GM23338 (cell line): Measurements from ENCODE around the gene MAN1C1. TPM values are rescaled to one million over a fixed set of nuclear protein-coding genes. Genes with fewer than 3 reads are reported as not detected.

Experiments
- ATAC-seq: fragments of 200-7000 bp; cut with Tn5 transposase; 3 replicates; pipeline ENCODE4 v1.9.1; 2020
- DNase-seq: peaks from one replicate; pipeline ENCODE4 v3.0.0-alpha.2; 2015; ENCODE audit warnings: low spot score
- H2AFZ ChIP-seq: fragments of 200-600 bp; sonication (generic); 2 replicates; pipeline ENCODE4 v1.8.0; 2016; ENCODE audit warnings: antibody characterized with exemption, mild to moderate bottlenecking, moderate library complexity
- H3F3A ChIP-seq: fragments of 200-600 bp; sonication (generic); replicated peaks from 2 replicates; pipeline ENCODE4 v1.8.0; 2017; ENCODE audit warnings: antibody characterized with exemption, mixed run types, low read depth
- H3K27ac ChIP-seq: fragments of 200-600 bp; sonication (generic); 2 replicates; pipeline ENCODE4 v1.6.1; 2016; ENCODE audit warnings: low read depth
- H3K27me3 ChIP-seq: fragments of 200-600 bp; sonication (generic); 2 replicates; pipeline ENCODE4 v1.8.0; 2016; ENCODE audit warnings: mild to moderate bottlenecking, mixed run types, moderate library complexity; ENCODE audit not compliant: insufficient read depth
- H3K36me3 ChIP-seq: fragments of 200-600 bp; sonication (generic); 2 replicates; pipeline ENCODE4 v1.8.0; 2016; ENCODE audit warnings: mild to moderate bottlenecking; ENCODE audit not compliant: insufficient read depth
- H3K4me1 ChIP-seq: fragments of 200-600 bp; sonication (generic); 2 replicates; pipeline ENCODE4 v1.8.0; 2016; ENCODE audit warnings: mild to moderate bottlenecking, moderate library complexity; ENCODE audit not compliant: insufficient read depth
- H3K4me2 ChIP-seq: fragments of 200-600 bp; sonication (generic); 2 replicates; pipeline ENCODE4 v1.7.1; 2017; ENCODE audit warnings: mixed run types
- H3K4me3 ChIP-seq: fragments of 200-600 bp; sonication (generic); 2 replicates; pipeline ENCODE4 v1.6.1; 2016; ENCODE audit warnings: mixed run types
- H3K79me2 ChIP-seq: fragments of 200-600 bp; sonication (generic); replicated peaks from 2 replicates; pipeline ENCODE4 v1.8.0; 2017; ENCODE audit warnings: mild to moderate bottlenecking; ENCODE audit not compliant: insufficient read depth
- H3K9me2 ChIP-seq: fragments of 200-600 bp; sonication (generic); 2 replicates; pipeline ENCODE4 v1.8.0; 2017; ENCODE audit not compliant: insufficient read depth
- H4K20me1 ChIP-seq: fragments of 200-600 bp; sonication (generic); replicated peaks from 2 replicates; pipeline ENCODE4 v1.8.0; 2017; ENCODE audit warnings: mild to moderate bottlenecking; ENCODE audit not compliant: insufficient read depth
- H3K27ac Mint-ChIP-seq: 2 replicates; pipeline ENCODE4 v1.8.0; 2020; ENCODE audit warnings: inconsistent platforms, mild to moderate bottlenecking, moderate library complexity, mixed read lengths
- H3K27me3 Mint-ChIP-seq: 3 replicates; pipeline ENCODE4 v1.8.0; 2022; ENCODE audit warnings: low read depth, mild to moderate bottlenecking, moderate library complexity, mixed read lengths, inconsistent platforms; ENCODE audit not compliant: insufficient read depth, poor library complexity
- H3K36me3 Mint-ChIP-seq: 3 replicates; pipeline ENCODE4 v1.8.0; 2021; ENCODE audit warnings: low read depth, mild to moderate bottlenecking, inconsistent platforms, moderate library complexity, mixed read lengths
- H3K4me1 Mint-ChIP-seq: 3 replicates; pipeline ENCODE4 v1.8.0; 2020; ENCODE audit warnings: mild to moderate bottlenecking, inconsistent platforms, mixed read lengths
- H3K4me3 Mint-ChIP-seq: 3 replicates; pipeline ENCODE4 v1.8.0; 2021; ENCODE audit warnings: moderate library complexity, mild to moderate bottlenecking, inconsistent platforms, mixed read lengths
- H3K9me3 Mint-ChIP-seq: 3 replicates; pipeline ENCODE4 v1.8.0; 2020; ENCODE audit warnings: moderate library complexity, mild to moderate bottlenecking, inconsistent platforms, mixed read lengths
- CREB1 ChIP-seq: fragments of 250-450 bp; sonication (Bioruptor Pico); IDR thresholded peaks from 2 replicates; pipeline ENCODE4 v1.5.0; 2020; ENCODE audit warnings: low read depth, mild to moderate bottlenecking, moderate library complexity
- ETS1 ChIP-seq: IDR thresholded peaks from 2 replicates; pipeline ENCODE4 v1.6.1; 2016; ENCODE audit warnings: antibody characterized with exemption
- EZH2 ChIP-seq: fragments of 200-600 bp; sonication (generic); IDR thresholded peaks from one replicate; pipeline ENCODE4 v1.8.0; 2017; ENCODE audit warnings: antibody characterized with exemption, mild to moderate bottlenecking, low read depth; ENCODE audit not compliant: unreplicated experiment
- EZH2phosphoT487 ChIP-seq: fragments of 200-600 bp; sonication (generic); IDR thresholded peaks from one replicate; pipeline ENCODE4 v1.8.1; 2018; ENCODE audit warnings: antibody characterized with exemption; ENCODE audit not compliant: unreplicated experiment
- JUNB ChIP-seq: IDR thresholded peaks from one replicate; pipeline ENCODE4 v1.6.1; 2016; ENCODE audit warnings: antibody characterized with exemption; ENCODE audit not compliant: unreplicated experiment
- NANOG ChIP-seq: IDR thresholded peaks from 2 replicates; pipeline ENCODE4 v1.6.1; 2016; ENCODE audit warnings: antibody characterized with exemption, borderline replicate concordance
- POLR2AphosphoS5 ChIP-seq: IDR thresholded peaks from 2 replicates; pipeline ENCODE4 v1.6.1; 2016; ENCODE audit warnings: antibody characterized with exemption, low read depth
- REST ChIP-seq: IDR thresholded peaks from one replicate; pipeline ENCODE4 v1.6.1; 2018; ENCODE audit warnings: antibody characterized with exemption; ENCODE audit not compliant: unreplicated experiment
- STAT1 ChIP-seq: IDR thresholded peaks from one replicate; pipeline ENCODE4 v1.6.1; 2016; ENCODE audit warnings: antibody characterized with exemption; ENCODE audit not compliant: unreplicated experiment
- ZNF114 ChIP-seq: fragments of 250-450 bp; sonication (Bioruptor Pico); IDR thresholded peaks from 2 replicates; pipeline ENCODE4 v1.5.0; 2020; ENCODE audit warnings: mild to moderate bottlenecking, moderate library complexity
- ZNF331 ChIP-seq: fragments of 250-450 bp; sonication (Bioruptor Pico); IDR thresholded peaks from 2 replicates; pipeline ENCODE4 v1.5.0; 2020; ENCODE audit warnings: low read depth, mild to moderate bottlenecking, moderate library complexity
- polyA plus RNA-seq: library from polyadenylated mRNA; unstranded; fragments of >200 nt; fragmentation: Nextera tagmentation; extraction: Ambion mirVana; gene quantifications from 2 replicates; pipeline ENCODE4 v1.2.1, GENCODE V29; 2016
- total RNA-seq: library from RNA; depleted of rRNA; stranded (reverse); fragments of >200 nt; shearing (Covaris generic); gene quantifications from 2 replicates; pipeline ENCODE4 v1.2.3, GENCODE V29; 2014
- TF ChIP-seq, protein P1 (sequence below): fragments of 250-450 bp; sonication (Bioruptor Pico); IDR thresholded peaks from 2 replicates; pipeline ENCODE4 v1.5.0; 2020; ENCODE audit warnings: mild to moderate bottlenecking, moderate library complexity
- TF ChIP-seq, protein P2 (sequence below), 2 experiments: fragments of 200-600 bp in 1 of 2; sonication (generic) in 1 of 2; conservative IDR thresholded peaks; 2 replicates each; pipeline versions ENCODE4 v1.5.1 to v1.6.1; 2016 to 2017; ENCODE audit warnings: antibody characterized with exemption in 2 of 2, low read depth in 2 of 2, mild to moderate bottlenecking in 2 of 2, moderate library complexity in 1 of 2

Gene MAN1C1
- total and polyA plus RNA-seq, 2 experiments from 2014 or later, result 5.4 to 13.6 TPM

GRCh38 chr1:25814549-25815087, 198.0 kb downstream of the MAN1C1 start:
- no peak overlapping the region for H3K27ac ChIP-seq
- no peaks in the 10 kb centered on the region for H3K27me3 ChIP-seq
- Mint-ChIP-seq H3K4me1 (peaks cover 19% of the 10 kb centered on the region), H3K9me3 (no peaks in the 10 kb centered on the region), H3K27ac (no peak overlapping the region), H3K27me3 (peaks cover 24% of the 10 kb centered on the region), H3K4me3 (no peak overlapping the region), H3K36me3 (peaks cover 11% of the 10 kb centered on the region; the same call in 2 of the 3 replicates)
- DNase-seq (no peak), ATAC-seq (no peak)
- no peak overlapping the region for H2AFZ ChIP-seq
- H3K4me3 ChIP-seq, result no peak overlapping the region
- H3K4me1 ChIP-seq, result peaks cover 17% of the 10 kb centered on the region
- H4K20me1 ChIP-seq, result no peaks in the 10 kb centered on the region
- H3K36me3 ChIP-seq, result no peaks in the 10 kb centered on the region
- no peaks in the 10 kb centered on the region for H3K9me2 ChIP-seq
- no peaks in the 10 kb centered on the region for H3K79me2 ChIP-seq
- no peak overlapping the region for H3K4me2 ChIP-seq
- H3F3A ChIP-seq, result peaks cover 2% of the 10 kb centered on the region; the same call in 1 of the 2 replicates
- TF ChIP-seq, protein P1, sequence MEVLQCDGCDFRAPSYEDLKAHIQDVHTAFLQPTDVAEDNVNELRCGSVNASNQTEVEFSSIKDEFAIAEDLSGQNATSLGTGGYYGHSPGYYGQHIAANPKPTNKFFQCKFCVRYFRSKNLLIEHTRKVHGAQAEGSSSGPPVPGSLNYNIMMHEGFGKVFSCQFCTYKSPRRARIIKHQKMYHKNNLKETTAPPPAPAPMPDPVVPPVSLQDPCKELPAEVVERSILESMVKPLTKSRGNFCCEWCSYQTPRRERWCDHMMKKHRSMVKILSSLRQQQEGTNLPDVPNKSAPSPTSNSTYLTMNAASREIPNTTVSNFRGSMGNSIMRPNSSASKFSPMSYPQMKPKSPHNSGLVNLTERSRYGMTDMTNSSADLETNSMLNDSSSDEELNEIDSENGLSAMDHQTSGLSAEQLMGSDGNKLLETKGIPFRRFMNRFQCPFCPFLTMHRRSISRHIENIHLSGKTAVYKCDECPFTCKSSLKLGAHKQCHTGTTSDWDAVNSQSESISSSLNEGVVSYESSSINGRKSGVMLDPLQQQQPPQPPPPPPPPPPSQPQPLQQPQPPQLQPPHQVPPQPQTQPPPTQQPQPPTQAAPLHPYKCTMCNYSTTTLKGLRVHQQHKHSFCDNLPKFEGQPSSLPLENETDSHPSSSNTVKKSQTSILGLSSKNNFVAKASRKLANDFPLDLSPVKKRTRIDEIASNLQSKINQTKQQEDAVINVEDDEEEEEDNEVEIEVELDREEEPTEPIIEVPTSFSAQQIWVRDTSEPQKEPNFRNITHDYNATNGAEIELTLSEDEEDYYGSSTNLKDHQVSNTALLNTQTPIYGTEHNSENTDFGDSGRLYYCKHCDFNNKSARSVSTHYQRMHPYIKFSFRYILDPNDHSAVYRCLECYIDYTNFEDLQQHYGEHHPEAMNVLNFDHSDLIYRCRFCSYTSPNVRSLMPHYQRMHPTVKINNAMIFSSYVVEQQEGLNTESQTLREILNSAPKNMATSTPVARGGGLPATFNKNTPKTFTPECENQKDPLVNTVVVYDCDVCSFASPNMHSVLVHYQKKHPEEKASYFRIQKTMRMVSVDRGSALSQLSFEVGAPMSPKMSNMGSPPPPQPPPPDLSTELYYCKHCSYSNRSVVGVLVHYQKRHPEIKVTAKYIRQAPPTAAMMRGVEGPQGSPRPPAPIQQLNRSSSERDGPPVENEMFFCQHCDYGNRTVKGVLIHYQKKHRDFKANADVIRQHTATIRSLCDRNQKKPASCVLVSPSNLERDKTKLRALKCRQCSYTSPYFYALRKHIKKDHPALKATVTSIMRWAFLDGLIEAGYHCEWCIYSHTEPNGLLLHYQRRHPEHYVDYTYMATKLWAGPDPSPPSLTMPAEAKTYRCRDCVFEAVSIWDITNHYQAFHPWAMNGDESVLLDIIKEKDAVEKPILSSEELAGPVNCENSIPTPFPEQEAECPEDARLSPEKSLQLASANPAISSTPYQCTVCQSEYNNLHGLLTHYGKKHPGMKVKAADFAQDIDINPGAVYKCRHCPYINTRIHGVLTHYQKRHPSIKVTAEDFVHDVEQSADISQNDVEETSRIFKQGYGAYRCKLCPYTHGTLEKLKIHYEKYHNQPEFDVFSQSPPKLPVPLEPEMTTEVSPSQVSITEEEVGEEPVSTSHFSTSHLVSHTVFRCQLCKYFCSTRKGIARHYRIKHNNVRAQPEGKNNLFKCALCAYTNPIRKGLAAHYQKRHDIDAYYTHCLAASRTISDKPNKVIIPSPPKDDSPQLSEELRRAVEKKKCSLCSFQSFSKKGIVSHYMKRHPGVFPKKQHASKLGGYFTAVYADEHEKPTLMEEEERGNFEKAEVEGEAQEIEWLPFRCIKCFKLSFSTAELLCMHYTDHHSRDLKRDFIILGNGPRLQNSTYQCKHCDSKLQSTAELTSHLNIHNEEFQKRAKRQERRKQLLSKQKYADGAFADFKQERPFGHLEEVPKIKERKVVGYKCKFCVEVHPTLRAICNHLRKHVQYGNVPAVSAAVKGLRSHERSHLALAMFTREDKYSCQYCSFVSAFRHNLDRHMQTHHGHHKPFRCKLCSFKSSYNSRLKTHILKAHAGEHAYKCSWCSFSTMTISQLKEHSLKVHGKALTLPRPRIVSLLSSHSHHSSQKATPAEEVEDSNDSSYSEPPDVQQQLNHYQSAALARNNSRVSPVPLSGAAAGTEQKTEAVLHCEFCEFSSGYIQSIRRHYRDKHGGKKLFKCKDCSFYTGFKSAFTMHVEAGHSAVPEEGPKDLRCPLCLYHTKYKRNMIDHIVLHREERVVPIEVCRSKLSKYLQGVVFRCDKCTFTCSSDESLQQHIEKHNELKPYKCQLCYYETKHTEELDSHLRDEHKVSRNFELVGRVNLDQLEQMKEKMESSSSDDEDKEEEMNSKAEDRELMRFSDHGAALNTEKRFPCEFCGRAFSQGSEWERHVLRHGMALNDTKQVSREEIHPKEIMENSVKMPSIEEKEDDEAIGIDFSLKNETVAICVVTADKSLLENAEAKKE, result no peak
- TF ChIP-seq EZH2 (no peak), ETS1 (no peak), EZH2phosphoT487 (no peak), CREB1 (CRISPR knock-in tag) (no peak), STAT1 (no peak), JUNB (no peak), NANOG (no peak), REST (no peak), ZNF114 (CRISPR knock-in tag) (no peak), POLR2AphosphoS5 (no peak), ZNF331 (CRISPR knock-in tag) (no peak)
- TF ChIP-seq, protein P2, sequence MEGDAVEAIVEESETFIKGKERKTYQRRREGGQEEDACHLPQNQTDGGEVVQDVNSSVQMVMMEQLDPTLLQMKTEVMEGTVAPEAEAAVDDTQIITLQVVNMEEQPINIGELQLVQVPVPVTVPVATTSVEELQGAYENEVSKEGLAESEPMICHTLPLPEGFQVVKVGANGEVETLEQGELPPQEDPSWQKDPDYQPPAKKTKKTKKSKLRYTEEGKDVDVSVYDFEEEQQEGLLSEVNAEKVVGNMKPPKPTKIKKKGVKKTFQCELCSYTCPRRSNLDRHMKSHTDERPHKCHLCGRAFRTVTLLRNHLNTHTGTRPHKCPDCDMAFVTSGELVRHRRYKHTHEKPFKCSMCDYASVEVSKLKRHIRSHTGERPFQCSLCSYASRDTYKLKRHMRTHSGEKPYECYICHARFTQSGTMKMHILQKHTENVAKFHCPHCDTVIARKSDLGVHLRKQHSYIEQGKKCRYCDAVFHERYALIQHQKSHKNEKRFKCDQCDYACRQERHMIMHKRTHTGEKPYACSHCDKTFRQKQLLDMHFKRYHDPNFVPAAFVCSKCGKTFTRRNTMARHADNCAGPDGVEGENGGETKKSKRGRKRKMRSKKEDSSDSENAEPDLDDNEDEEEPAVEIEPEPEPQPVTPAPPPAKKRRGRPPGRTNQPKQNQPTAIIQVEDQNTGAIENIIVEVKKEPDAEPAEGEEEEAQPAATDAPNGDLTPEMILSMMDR (conservative IDR thresholded peaks at IDR 0.05; ENCODE audit: low read depth in 2 of 2), result no peak
